Neutrophil (primary cell): ENCODE results near the gene FOXB1.

Experiments
- H3K27ac ChIP-seq: fragments of 200-600 bp; sonication (generic); 2 replicates; pipeline ENCODE4 v1.5.1; 2016; ENCODE audit warnings: mild to moderate bottlenecking, moderate library complexity
- H3K27me3 ChIP-seq: fragments of 200-600 bp; sonication (generic); 2 replicates; pipeline ENCODE4 v1.6.0; 2016; ENCODE audit warnings: mild to moderate bottlenecking
- H3K36me3 ChIP-seq: fragments of 200-600 bp; sonication (generic); 2 replicates; pipeline ENCODE4 v1.5.1; 2017
- H3K4me1 ChIP-seq, 2 experiments: fragments of 200-600 bp in 1 of 2; sonication (generic) in 1 of 2; 1 replicate in 1 of 2; 2 replicates in 1 of 2; pipeline versions ENCODE4 v1.5.1 to v1.6.1; 2013 to 2016; ENCODE audit warnings: low read depth in 1 of 2, low read length in 1 of 2, mild to moderate bottlenecking in 1 of 2, moderate library complexity in 1 of 2; ENCODE audit not compliant: control insufficient read depth in 1 of 2, insufficient read depth in 1 of 2
- H3K4me3 ChIP-seq, 2 experiments: fragments of 200-600 bp in 1 of 2; sonication (generic) in 1 of 2; 1 replicate in 1 of 2; 2 replicates in 1 of 2; pipeline ENCODE4 v1.5.1; 2013 to 2016; ENCODE audit warnings: low read depth in 1 of 2, low read length in 1 of 2, mild to moderate bottlenecking in 1 of 2, moderate library complexity in 1 of 2
- H3K9me3 ChIP-seq: fragments of 200-600 bp; sonication (generic); 2 replicates; pipeline ENCODE4 v1.5.1; 2016
- TF ChIP-seq, protein P1 (sequence below): fragments of 200-600 bp; sonication (generic); IDR thresholded peaks from 2 replicates; pipeline ENCODE4 v1.5.1; 2016; ENCODE audit warnings: antibody characterized with exemption

The FOXB1 gene

DNA sequence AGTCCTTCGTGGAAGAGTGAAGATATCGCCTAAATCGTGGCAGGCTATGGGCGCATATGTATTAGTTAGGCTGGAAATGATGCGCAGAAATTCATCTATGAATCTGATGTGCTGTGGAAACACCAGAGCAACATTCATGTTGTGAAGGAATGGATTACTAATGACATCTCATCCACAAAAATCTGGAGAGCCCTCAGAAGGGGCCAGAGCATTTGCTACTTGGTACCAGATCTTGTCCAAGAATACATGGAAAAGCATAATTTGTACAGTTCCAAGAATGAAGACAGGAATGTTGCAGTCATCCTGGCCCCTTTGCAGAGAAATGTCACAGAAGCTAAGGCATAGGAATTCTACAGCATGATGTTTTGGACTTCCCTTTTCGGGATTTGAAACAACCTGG, 38.4 kb upstream of the FOXB1 start:
- Histone ChIP-seq H3K27ac (no peak overlapping the region), H3K4me1 (no peaks in the 10 kb centered on the region), H3K27me3 (no peaks in the 10 kb centered on the region), H3K36me3 (no peaks in the 10 kb centered on the region), H3K9me3 (peaks cover 4% of the 10 kb centered on the region), H3K4me3 (no peak overlapping the region)
- TF ChIP-seq, protein P1, sequence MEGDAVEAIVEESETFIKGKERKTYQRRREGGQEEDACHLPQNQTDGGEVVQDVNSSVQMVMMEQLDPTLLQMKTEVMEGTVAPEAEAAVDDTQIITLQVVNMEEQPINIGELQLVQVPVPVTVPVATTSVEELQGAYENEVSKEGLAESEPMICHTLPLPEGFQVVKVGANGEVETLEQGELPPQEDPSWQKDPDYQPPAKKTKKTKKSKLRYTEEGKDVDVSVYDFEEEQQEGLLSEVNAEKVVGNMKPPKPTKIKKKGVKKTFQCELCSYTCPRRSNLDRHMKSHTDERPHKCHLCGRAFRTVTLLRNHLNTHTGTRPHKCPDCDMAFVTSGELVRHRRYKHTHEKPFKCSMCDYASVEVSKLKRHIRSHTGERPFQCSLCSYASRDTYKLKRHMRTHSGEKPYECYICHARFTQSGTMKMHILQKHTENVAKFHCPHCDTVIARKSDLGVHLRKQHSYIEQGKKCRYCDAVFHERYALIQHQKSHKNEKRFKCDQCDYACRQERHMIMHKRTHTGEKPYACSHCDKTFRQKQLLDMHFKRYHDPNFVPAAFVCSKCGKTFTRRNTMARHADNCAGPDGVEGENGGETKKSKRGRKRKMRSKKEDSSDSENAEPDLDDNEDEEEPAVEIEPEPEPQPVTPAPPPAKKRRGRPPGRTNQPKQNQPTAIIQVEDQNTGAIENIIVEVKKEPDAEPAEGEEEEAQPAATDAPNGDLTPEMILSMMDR: no peak

GRCh38 chr15:59966262-59966661, 37.8 kb upstream of the FOXB1 start:
- TF ChIP-seq, protein P1: no peak
- Histone ChIP-seq H3K4me1 (no peaks in the 10 kb centered on the region), H3K27ac (no peak overlapping the region), H3K9me3 (peaks cover 4% of the 10 kb centered on the region), H3K4me3 (no peak overlapping the region), H3K27me3 (no peaks in the 10 kb centered on the region), H3K36me3 (no peaks in the 10 kb centered on the region)

DNA sequence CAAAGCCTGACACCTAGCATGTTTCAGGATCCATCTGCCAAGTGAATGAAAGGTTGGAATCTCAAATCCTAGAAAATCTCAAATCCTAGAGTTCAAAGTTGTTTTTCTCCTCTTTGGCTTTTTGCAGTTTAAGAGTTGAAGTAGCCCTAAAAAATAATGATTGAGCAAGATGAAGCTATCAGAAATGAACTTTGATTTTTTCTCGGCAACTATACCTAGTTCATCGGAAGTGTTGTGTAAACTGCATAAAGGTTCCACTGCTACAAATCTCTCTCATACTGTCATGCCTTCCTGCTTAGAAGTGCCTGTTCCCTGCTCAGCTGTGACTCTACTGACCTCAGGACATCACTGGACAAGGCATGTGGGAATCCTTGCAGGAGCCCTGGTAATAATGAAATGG, 35.8 kb upstream of the FOXB1 start:
- H3K36me3 ChIP-seq: no peaks in the 10 kb centered on the region
- H3K27ac ChIP-seq: no peak overlapping the region
- no peaks in the 10 kb centered on the region for H3K4me1 ChIP-seq

GRCh38 chr15:59972241-59972640, 31.9 kb upstream of the FOXB1 start:
- TF ChIP-seq, protein P1: no peak
- no peak overlapping the region for H3K27ac ChIP-seq
- no peaks in the 10 kb centered on the region for H3K27me3 ChIP-seq
- no peak overlapping the region for H3K4me3 ChIP-seq
- H3K36me3 ChIP-seq: no peaks in the 10 kb centered on the region
- H3K4me1 ChIP-seq: peaks cover 17 to 20% of the 10 kb centered on the region in 2 experiments
- H3K9me3 ChIP-seq: no peaks in the 10 kb centered on the region

More for the DNA sequence above, 35.8 kb upstream of the FOXB1 start:
- no peak overlapping the region for H3K4me3 ChIP-seq
- no peaks in the 10 kb centered on the region for H3K27me3 ChIP-seq
- TF ChIP-seq, protein P1: no peak
- no peaks in the 10 kb centered on the region for H3K9me3 ChIP-seq

DNA sequence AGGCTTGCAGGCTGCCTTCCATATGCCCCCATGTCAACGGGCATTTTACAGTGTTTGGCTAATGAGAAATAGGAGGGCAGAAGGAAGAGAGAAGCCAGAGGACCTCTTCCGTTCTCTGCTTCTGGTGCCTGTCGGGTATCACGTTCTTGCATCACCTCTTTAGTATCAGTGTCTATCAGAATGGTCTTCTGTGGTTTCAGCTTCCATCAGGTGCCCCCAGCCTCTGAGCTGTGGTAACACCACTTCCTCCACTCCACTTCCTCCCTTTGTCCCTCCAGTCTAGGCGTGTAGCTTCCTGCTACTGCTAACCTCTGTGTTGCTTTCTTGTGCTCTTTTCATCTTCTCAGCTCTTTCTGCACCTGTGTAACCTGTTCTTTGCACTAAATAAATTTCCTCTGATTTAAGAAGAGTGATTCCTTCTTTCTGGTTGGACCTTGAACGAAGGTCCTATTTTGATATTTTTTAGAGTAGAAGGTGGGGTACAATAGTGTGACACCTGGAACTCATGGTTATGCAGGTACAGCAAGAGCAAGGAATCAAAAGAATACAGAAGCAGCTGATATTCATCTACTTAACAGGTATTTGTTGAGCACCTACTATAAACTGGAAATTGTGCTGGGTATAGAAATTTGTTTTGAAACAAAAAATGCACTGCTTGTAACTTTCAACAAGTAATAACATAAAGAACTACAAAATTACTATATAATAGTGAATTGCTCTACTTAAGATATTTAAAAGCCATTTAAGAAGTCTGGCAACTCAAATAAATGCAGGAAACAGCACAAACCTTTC, 27.4 kb upstream of the FOXB1 start:
- no peaks in the 10 kb centered on the region for H3K9me3 ChIP-seq
- H3K4me1 ChIP-seq: peaks cover 22% of the 10 kb centered on the region in 2 experiments
- H3K4me3 ChIP-seq: no peak overlapping the region
- H3K27me3 ChIP-seq: no peaks in the 10 kb centered on the region
- TF ChIP-seq, protein P1: no peak
- peak overlapping the region; percentile 14 for H3K27ac ChIP-seq
- H3K36me3 ChIP-seq: no peaks in the 10 kb centered on the region
